GM19372 (cell line): ENCODE results near the gene CD82.
A peak's percentile ranks its signal among the peaks of the same experiment; 100 is the strongest.

ENCODE experiments used
- ATAC-seq: cut with Tn5 transposase; IDR thresholded peaks from one replicate; pipeline ENCODE4 v1.9.1; 2021; ENCODE audit warnings: mild to moderate bottlenecking, low read depth, moderate library complexity; ENCODE audit not compliant: unreplicated experiment

CD82 gene

DNA sequence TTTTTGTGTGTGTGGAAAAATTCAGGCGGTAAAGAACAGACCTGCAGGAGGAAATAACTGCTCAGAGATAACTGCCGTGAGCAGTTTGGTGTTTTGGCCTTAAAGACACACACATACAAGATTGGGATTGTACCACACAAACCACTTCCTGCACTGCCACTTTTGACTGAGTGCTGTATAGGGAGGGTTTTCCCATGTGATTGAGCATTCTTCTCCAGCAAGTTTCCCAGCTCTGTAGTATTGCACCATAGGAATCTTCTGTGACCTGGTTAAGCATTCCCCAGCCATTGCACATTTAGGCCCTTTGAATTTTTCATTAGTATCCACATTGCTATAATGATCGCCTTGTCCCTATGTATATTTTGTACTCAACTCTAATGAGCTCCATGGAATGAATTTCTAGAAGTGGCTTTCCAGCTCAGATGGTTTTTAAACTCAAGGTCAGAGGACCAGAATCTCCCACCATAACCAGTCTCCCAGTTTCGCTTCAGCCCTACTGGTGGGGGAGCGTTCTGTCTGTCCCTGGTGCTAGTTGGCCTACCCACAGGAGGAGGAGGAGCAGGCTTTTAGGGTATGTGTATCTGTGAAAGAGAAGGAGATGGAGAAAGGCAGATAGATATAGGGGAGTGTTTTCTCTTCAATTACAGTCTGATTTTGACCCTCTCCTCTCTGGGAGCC, 9.3 kb downstream of the CD82 start:
- no peak for ATAC-seq

GRCh38 chr11:44575288-44575672, 9.8 kb downstream of the CD82 start:
- ATAC-seq = no peak

DNA sequence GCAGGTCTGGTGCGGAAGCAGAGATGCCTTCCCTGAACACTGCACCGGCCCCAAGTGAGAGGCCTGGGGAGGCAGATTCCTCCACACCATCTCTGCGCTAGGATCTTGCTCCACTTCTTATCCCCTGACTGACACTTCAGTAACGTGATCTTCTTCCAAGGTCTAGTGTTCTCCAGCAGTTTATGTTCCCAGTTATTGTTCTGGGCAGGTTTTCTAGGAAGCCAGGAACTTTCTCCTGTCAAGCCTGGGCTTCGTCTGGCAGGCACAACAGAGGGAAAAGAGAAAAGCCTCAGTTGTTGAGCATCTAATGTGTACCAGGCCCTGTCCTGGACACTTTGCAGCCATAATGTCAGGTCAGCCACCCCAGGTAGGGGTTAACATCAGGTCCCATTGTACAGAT, 10.5 kb downstream of the CD82 start:
- ATAC-seq = no peak

DNA sequence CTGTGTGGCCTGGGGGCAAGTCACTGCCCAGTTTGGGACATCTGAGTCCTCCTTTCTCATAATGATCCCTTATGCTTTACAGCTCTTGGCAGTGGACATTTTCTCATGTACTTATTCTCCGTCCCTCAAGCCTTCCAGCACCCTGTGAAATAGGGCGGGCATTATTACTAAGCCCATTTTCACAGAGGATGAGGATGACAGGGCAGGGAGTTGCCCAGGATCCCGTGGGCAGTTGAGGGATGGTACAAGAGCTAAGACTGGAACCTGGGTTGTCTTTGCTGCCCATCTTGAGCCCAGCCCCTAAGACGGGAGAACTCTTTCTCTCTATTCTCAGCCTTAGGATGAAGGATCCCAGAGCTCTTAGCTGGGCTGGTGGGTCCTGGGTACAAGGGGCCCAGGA, 11.2 kb downstream of the CD82 start:
- no peak for ATAC-seq

DNA sequence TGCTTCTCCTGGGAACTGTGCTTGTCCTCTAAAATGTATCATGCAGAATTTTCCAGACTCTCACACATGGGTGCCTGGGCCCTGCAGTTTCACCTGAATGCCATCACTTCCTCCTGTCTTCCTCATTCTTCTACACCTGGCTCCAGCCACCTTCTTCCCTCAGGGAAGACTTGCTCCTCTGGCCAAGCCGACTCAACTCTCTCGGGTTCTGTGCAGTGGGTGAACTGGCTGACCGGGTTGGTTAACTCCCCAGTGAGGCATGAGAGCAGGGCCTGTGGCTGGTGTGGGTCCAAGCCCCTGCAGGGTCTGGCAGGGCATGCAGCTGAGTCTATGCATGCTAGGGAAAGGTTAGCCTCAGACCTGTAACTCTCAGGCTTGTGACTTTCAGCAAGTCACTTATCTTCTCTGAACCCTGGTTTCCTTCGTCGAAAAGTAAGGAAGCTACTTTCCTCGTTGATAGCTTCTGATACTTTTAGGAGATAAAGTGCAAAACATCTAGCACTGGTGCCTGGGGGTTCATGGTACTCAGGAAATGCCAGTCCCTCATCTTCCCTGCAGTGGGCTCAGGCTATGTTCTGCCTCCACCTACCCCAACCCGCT, 11.9 kb downstream of the CD82 start:
- ATAC-seq = no peak

- ATAC-seq = no peak
Measured at GRCh38 chr11:44578279-44578678, 12.8 kb downstream of the CD82 start.

DNA sequence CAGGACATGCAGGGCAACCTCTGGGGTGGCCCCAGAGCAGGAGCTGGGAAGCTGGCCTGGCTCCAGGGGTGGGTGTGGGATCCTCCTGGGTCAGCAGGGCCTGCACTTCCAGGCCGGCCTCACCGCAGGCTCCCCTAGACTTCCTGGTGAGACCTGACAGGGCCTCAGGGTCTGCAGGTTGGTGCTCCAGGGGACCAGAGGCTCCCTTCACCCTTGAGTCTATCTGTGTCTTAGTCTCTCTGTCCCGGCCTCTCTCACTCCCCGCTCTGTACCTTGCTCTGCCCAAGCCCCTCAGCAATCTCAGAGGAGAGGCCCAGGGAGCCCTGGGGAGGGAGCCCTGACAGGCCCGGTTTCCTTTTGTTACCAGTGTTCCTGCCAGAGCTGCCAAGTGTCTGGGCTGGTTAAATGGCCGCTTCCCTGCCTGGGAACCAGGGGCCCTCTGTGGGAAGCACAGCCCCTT, 13.9 kb downstream of the CD82 start:
- no peak for ATAC-seq

- ATAC-seq = no peak
Measured at GRCh38 chr11:44580701-44581100, 15.2 kb downstream of the CD82 start.

DNA sequence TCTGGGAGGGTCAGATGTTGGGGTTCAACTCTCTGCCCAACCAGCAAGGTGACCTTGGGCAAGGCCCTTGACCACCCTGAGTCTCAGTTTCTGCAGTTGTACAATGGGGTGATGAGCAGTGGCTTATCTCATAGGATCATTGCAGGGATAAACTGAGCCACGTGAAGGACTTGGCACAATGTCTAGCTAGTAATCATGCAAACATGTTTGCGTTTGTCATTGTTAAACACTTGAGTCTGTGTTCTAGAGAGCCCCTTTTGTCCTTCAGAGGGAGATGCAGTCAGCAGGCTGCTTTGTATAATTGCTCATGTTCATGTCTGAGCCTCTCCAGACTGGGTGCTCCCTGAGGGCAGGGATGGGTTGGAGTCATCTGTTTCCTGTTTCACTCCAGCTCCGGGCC, 15.8 kb downstream of the CD82 start:
- ATAC-seq = no peak

DNA sequence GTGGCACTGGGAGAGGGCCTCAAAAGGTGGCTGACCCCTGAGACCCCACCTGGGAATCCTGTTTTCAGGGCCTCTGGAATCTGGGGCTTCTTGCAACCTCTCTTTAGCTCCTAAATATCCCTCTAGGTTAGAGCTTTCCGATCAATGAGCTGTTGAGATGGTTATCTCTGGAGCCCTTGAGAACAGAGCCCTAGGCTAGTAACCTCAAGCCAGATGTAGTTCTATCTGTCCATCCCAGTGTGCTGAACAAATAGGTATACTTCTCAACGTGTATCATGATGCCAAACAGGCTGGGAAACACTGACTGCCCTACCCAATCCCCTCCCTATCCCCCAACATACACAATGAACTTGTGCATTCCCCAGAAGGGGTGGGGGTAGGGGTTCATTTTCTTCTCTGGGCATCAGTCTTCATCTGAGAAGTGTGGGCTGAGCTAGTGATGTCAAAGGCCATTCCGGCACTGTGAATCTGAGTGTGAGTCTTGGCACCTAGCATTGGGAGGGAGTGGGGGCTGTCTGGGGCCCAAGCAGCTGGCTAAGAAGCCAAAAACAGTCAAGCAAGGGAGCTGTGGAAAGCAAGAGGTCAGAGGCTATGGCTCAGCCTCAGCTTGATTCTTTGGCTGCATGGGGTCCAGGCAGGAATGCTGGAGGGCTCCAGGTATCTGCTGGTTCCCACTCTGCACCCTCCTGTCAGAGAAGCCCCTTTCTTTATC, 17.3 kb downstream of the CD82 start:
- no peak for ATAC-seq

DNA sequence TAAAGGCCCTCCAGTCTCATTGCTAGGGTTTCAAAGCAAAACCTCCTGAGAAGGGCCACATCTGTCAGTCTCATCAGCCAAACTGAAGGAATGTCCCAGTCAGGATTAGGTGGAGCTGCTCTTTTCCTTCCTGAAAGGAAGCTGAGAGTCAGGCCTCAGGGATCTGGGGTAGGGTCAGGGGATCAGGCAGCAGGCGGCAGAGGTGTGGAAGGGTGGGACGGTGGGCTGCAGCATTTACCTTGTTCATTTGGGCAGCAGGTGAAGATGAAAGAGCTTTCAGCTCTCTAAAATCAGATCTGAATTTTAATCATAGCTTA, 17.8 kb downstream of the CD82 start:
- no peak for ATAC-seq

DNA sequence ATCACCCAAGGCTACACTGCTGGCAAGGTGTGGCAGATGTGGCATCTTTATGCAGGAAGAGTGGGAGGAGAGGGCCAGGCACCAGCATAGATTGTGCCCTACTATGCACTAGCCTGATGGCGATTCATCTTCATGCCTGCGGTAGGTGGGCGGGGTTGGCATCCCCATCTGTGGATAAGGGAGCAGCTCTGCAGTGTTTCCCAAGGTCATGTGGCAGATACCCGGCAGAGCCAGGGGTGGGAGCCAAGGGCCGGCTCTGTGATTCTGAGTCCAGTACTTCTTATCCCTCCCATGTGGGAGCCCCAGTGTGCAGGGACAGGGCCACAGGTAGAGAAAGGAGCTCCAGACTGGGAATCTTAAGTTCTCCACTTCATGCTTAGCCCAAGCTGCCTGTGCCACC, 20.0 kb downstream of the CD82 start:
- no peak for ATAC-seq

GRCh38 chr11:44589301-44589700, 23.8 kb downstream of the CD82 start:
- no peak for ATAC-seq

- ATAC-seq = no peak
Measured at GRCh38 chr11:44590769-44591168, 25.3 kb downstream of the CD82 start.

DNA sequence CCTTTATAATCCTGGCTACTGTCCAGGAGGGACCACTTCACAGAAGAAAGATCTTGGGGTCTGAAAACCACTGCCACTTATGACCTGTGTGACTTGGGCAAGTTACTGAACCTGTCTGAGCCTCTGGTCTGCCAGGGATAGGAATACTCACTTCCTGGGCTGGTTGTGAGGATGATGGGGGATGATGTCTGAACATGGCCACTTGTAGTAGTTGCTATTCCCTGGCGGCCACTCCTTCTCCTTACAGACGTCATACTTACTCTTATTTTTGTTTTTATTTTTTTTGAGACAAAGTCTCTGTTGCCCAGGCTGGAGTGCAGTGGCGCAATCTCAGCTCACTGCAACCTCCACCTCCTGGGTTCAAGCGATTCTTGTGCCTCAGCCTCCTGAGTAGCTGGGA, 26.1 kb downstream of the CD82 start:
- no peak for ATAC-seq

- ATAC-seq = no peak
Measured at GRCh38 chr11:44592125-44592940, 26.9 kb downstream of the CD82 start.

- no peak for ATAC-seq
Measured at GRCh38 chr11:44593251-44593650, 27.8 kb downstream of the CD82 start.

GRCh38 chr11:44595006-44595405, 29.5 kb downstream of the CD82 start:
- ATAC-seq = no peak

GRCh38 chr11:44595964-44596381, 30.5 kb downstream of the CD82 start:
- ATAC-seq = no peak

GRCh38 chr11:44596525-44597276, 31.2 kb downstream of the CD82 start:
- peak; percentile 34 for ATAC-seq
